ENCODE measurements around the gene MAEA.

GRCh38 chr4:1361431-1361830 lies 71.7 kb downstream of the MAEA start:
- TF ChIP-seq MAFG (tag; conservative IDR thresholded peaks at IDR 0.05) (no peak), TBP (optimal IDR thresholded peaks at IDR 0.05; ENCODE audit: low read depth, low read length) (no peak), JUND (IDR thresholded peaks at IDR 0.05; ENCODE audit: borderline replicate concordance, low read depth, low read length) (no peak), JUND (tag; IDR thresholded peaks at IDR 0.05; ENCODE audit: borderline replicate concordance, low read depth, low read length) (no peak), NR1H2 (CRISPR knock-in tag; IDR thresholded peaks at IDR 0.05) (no peak), ESRRA (IDR thresholded peaks at IDR 0.05; ENCODE audit: borderline replicate concordance, low read depth) (no peak), MNT (conservative IDR thresholded peaks at IDR 0.05) (no peak), CTBP1 (IDR thresholded peaks at IDR 0.05; ENCODE audit: borderline replicate concordance) (no peak), CTCF (IDR thresholded peaks at IDR 0.05 in 2 of 3, conservative IDR thresholded peaks at IDR 0.05 in 1 of 3; ENCODE audit: insufficient read depth in 2 of 3, low read depth in 1 of 3, low read length in 3 of 3) (no peak)
